Memory B cell (primary cell): ENCODE measurements around the gene RNF39.
"Not testable (repeated sequence)": the region's sequence is repeated elsewhere in the genome, so short reads cannot be mapped to it uniquely, and the experiment has no call there.

Experiments used
- ATAC-seq: fragments of 150-1000 bp; cut with Tn5 transposase; 2 replicates; pipeline ENCODE4 v1.10.0; 2021; ENCODE audit warnings: low read depth, mild to moderate bottlenecking, moderate library complexity
- DNase-seq, 2 donors: peaks; one replicate each; pipeline ENCODE4 v3.0.0; 2022; ENCODE audit warnings: low spot score in 2 of 2
- H3K27ac Mint-ChIP-seq: one replicate; pipeline ENCODE4 v1.8.0; 2022; ENCODE audit warnings: mild to moderate bottlenecking, moderate library complexity, mixed read lengths
- H3K27me3 Mint-ChIP-seq: one replicate; pipeline ENCODE4 v1.8.0; 2022; ENCODE audit warnings: mixed read lengths
- H3K36me3 Mint-ChIP-seq: one replicate; pipeline ENCODE4 v1.8.0; 2022; ENCODE audit warnings: mild to moderate bottlenecking, mixed read lengths
- H3K4me1 Mint-ChIP-seq: one replicate; pipeline ENCODE4 v1.8.0; 2022; ENCODE audit warnings: mixed read lengths
- H3K4me3 Mint-ChIP-seq: one replicate; pipeline ENCODE4 v1.8.0; 2022; ENCODE audit warnings: mild to moderate bottlenecking, moderate library complexity, mixed read lengths
- H3K9me3 Mint-ChIP-seq: one replicate; pipeline ENCODE4 v1.8.0; 2022; ENCODE audit warnings: mixed read lengths

RNF39 gene

DNA sequence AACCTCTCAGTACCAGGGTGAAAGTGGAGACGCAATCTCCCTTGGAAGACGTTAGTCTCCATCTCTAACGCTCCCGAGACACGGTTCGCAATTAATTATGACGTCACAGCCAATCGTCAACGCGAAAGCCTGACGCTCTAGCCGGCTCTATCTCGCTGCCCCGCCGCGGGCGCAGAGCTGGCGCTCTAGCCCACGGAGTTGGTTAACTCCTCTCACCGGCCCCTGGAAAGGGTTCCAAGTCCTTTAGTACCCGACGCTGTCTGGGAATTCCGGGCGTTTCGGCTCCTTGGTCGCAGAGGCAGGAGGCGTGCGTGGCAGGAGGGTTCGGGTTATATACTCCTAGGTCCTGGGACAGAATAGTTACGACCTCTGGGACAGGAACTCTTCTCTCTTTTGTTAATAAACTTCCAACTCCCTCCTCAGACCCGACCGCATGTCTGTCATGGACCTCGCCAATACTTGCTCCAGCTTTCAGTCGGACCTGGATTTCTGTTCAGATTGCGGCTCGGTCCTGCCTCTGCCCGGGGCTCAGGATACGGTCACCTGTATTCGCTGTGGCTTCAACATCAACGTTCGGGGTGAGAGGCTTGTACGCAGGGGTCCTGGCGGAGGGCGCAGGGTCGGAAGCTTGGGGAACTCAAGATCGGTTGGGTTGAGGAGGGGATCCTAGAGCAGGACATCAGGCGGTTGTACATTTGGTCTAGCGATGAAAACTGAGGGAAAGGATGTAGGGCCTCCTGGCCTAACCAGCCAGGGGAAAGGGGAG is 14.3 kb downstream of the RNF39 start, which contains the start of gene POLR1H:
Gene POLR1H, plus strand, starts transcription at position 174 of the 766 bp plus-strand sequence. Its CDS starts 260 bp downstream, at position 434.
- no peaks in the 10 kb centered on the region for H3K27me3 Mint-ChIP-seq
- peak; percentile 93 for ATAC-seq
- peaks cover 21% of the 10 kb centered on the region for H3K4me1 Mint-ChIP-seq
- peak within 1 kb of the TSS; percentile 95 for H3K27ac Mint-ChIP-seq
- no peaks in the 10 kb centered on the region for H3K9me3 Mint-ChIP-seq
- DNase-seq = peak; percentile 83 to 86
- peaks cover 15% of the 10 kb centered on the region for H3K36me3 Mint-ChIP-seq
- peak within 1 kb of the TSS; percentile 99 for H3K4me3 Mint-ChIP-seq

DNA sequence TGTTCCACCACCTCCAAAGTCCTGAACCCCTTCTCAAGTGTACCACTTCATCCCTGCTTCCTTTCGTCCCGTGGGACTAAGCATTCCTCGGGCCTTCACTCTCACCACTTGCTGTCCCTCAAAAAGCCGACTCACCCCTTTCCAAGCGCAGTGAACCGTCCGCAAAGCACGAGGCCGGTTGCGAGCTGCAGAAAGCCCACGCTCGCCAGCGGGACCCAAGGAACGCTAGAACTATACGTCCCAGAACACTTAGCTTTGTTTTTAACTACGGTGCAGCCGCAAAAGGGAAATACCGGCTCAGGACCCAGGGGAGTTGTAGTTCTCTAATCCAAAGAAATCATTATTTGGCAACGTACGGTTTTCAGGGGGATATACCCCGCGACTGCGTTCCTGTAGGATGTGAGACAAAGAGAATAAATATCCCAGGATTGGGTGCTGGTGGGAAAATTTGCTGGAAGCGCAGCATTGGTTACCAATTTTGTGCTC is 14.9 kb downstream of the RNF39 start:
- Mint-ChIP-seq H3K4me3 (peak overlapping the region; percentile 99), H3K4me1 (peaks cover 17% of the 10 kb centered on the region), H3K9me3 (no peaks in the 10 kb centered on the region), H3K27me3 (no peaks in the 10 kb centered on the region), H3K36me3 (peaks cover 17% of the 10 kb centered on the region), H3K27ac (peak overlapping the region; percentile 95)
- DNase-seq (peak in 1 of 2 donors; percentile 34), ATAC-seq (peak; percentile 66)

DNA sequence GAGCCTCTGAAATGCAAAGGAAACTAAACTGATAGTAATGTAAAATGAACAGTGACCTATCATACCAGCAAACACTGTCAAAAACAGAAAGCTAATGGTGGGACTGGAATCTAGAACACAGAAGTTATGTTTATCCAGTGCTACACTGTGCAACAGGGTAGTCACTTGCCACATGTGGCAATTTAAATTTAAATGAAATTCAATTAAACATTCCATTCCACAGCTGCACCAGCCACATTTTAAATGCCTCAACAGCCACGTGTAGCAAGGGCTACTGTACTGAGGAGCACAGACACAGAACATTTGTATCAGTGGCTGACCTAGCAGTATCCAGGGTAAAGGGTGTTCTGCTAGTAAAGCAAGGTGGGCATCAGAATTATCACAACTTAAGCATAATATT is 20.1 kb downstream of the RNF39 start:
- ATAC-seq = no peak
- Mint-ChIP-seq H3K9me3 (no peaks in the 10 kb centered on the region), H3K27ac (no peak overlapping the region), H3K4me1 (peaks cover 13% of the 10 kb centered on the region), H3K27me3 (no peaks in the 10 kb centered on the region), H3K4me3 (no peak overlapping the region), H3K36me3 (peaks cover 21% of the 10 kb centered on the region)
- no peak for DNase-seq

DNA sequence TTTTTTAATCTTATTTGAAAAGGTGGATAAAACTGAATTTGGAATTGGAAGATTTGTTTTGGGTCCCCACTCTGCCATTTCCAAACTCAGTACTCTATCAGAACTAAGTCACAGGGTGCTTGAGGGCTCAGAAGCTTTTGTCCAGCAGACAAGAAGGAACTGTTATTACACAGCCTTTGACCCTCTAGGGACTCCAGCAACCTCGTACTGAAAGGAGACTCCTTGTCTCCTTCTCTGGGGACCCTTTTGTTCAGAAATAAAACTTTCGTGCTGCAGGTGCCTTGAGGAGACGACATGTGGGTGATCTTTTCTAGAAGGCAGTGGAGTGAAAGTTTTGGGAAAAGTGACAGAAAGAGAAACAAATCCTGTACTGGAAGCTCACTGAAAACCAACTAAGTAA is 21.9 kb downstream of the RNF39 start:
- no peaks in the 10 kb centered on the region for H3K9me3 Mint-ChIP-seq
- H3K4me3 Mint-ChIP-seq = no peak overlapping the region
- peaks cover 22% of the 10 kb centered on the region for H3K36me3 Mint-ChIP-seq
- DNase-seq (no peak), ATAC-seq (no peak)
- no peak overlapping the region for H3K27ac Mint-ChIP-seq
- peaks cover 11% of the 10 kb centered on the region for H3K4me1 Mint-ChIP-seq
- H3K27me3 Mint-ChIP-seq = no peaks in the 10 kb centered on the region

DNA sequence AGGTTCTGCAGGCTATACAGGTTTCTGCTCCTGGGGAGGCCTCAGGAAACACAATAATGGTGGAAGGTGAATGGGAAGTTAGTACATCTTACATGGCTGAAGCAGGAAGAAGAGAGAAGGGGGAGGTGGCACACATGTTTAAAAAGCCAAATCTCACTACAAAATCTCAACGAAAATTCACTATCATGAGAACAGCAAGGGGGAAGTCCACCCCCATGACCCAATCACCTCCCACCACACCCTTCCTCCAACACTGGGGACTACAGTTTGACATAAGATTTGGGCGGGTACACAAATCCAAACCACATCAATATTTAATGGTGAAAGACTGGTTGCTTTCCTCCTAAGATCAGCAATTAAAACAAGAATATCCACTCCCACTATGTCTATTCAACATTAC is 28.3 kb downstream of the RNF39 start:
- no peaks in the 10 kb centered on the region for H3K27me3 Mint-ChIP-seq
- DNase-seq = no peak

DNA sequence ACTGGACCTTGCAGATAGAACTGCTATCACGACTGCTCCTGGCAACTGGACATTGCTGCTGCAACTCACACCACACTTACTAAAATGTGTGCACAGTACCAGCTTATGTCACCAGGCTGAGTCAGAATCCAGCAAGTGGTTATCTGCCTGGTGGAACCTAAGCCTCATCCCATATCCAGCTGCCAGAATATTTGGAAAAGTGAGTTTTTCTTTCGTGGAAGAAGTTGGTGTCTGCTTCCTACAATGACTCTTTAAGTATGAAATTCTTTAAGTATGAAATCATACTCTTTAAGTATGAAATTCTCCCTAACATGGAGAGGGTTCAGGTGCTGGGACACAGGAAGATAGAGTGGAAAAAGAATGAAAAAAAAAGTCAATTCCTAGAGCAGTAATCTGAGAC is 30.9 kb downstream of the RNF39 start:
- peaks cover 4% of the 10 kb centered on the region for H3K4me1 Mint-ChIP-seq
- ATAC-seq (no peak), DNase-seq (no peak)
- H3K27ac Mint-ChIP-seq = no peak overlapping the region
- no peaks in the 10 kb centered on the region for H3K9me3 Mint-ChIP-seq
- no peaks in the 10 kb centered on the region for H3K27me3 Mint-ChIP-seq
- peaks cover 19% of the 10 kb centered on the region for H3K36me3 Mint-ChIP-seq
- H3K4me3 Mint-ChIP-seq = no peak overlapping the region

More for the DNA sequence above, 28.3 kb downstream of the RNF39 start:
- no peak overlapping the region for H3K27ac Mint-ChIP-seq
- H3K9me3 Mint-ChIP-seq = no peaks in the 10 kb centered on the region
- H3K4me1 Mint-ChIP-seq = peaks cover 6% of the 10 kb centered on the region
- no peak for ATAC-seq
- peaks cover 22% of the 10 kb centered on the region for H3K36me3 Mint-ChIP-seq
- H3K4me3 Mint-ChIP-seq = no peak overlapping the region

DNA sequence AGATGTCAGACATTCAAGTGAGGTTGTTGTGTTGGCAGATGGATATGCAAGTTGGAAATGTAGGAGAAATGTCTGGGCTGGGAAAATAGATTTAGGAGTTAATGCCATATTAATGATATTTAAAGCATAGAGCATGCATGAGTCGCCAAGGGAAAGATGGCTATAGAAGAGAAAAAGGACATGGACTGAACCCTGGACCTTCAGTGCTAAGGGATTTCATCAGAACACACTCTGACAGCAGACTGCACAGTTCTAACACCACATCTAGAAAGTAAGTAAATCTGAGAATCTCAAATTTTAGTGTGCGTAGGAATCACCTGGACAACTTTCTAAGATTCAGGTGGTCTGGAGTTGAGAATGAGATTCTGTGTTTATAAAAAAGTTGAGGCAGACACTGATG is 31.8 kb downstream of the RNF39 start:
- no peak for DNase-seq
- Mint-ChIP-seq H3K4me1 (peaks cover 4% of the 10 kb centered on the region), H3K27me3 (no peaks in the 10 kb centered on the region), H3K4me3 (no peak overlapping the region), H3K27ac (no peak overlapping the region), H3K9me3 (no peaks in the 10 kb centered on the region), H3K36me3 (peaks cover 19% of the 10 kb centered on the region)
- ATAC-seq = no peak

DNA sequence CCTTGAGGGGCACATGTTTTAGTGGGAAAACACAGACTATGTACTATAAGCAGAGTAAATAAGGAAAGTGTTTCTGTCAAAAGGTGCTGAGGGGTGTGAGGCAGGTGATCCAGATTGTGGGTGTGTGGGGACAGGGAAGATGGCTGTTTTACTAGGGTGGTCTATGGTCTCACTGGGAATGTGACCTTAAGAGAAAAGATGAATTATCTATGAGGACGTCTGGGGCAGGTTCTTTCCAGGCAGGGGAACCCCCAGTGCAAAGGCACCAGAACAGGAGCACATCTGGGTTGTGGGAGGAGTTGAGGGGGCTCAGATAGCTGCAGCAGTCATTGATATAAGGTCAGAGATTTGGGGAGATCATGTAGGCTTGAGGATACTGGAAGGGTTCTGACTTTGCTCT is 32.7 kb downstream of the RNF39 start:
- Mint-ChIP-seq H3K4me3 (no peak overlapping the region), H3K27me3 (no peaks in the 10 kb centered on the region), H3K27ac (no peak overlapping the region), H3K36me3 (peaks cover 14% of the 10 kb centered on the region), H3K4me1 (peaks cover 4% of the 10 kb centered on the region), H3K9me3 (no peaks in the 10 kb centered on the region)
- DNase-seq (no peak), ATAC-seq (no peak)

DNA sequence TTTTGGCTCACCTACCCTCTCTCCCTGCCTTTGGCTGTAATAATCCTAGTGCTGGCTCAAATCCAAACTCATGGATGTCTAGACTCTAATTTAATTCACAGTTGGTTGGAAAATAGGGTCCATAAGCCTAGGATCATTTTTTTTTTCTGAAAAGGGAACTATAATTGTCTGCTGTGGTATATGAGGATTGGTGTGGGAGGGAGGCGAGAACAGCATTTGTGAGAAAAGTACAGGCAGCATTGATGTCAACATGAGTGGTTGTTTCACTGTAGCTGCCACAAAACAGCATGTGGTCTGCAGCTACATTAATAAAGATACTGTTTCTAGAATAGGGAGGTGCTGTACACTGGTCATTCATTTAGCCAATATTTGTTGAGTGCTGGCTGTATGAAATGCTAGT is 33.1 kb downstream of the RNF39 start:
- H3K9me3 Mint-ChIP-seq = no peaks in the 10 kb centered on the region
- H3K36me3 Mint-ChIP-seq = peaks cover 14% of the 10 kb centered on the region
- no peak overlapping the region for H3K27ac Mint-ChIP-seq
- ATAC-seq = no peak
- no peak overlapping the region for H3K4me3 Mint-ChIP-seq
- H3K27me3 Mint-ChIP-seq = no peaks in the 10 kb centered on the region
- H3K4me1 Mint-ChIP-seq = peaks cover 4% of the 10 kb centered on the region
- no peak for DNase-seq

DNA sequence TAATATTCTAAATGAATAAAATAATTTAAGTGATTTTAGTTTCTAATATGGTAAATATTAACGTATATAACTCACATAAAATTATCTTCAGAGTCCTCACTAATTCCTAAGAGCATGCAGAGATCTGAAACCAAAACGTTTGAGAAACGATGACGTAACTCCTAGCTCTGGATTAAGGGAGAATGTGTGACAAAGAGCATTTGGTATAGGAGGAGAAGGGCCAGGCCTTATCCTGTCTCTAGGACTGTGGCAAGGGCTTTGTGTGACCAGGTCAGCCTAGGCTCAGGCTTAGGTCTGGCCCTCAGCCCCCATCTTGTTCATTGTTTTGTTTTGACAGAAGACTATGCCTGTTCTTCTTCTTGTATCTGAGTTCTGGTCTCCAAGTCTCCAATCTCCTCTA is 33.7 kb downstream of the RNF39 start:
- no peak overlapping the region for H3K27ac Mint-ChIP-seq
- no peak for ATAC-seq

DNA sequence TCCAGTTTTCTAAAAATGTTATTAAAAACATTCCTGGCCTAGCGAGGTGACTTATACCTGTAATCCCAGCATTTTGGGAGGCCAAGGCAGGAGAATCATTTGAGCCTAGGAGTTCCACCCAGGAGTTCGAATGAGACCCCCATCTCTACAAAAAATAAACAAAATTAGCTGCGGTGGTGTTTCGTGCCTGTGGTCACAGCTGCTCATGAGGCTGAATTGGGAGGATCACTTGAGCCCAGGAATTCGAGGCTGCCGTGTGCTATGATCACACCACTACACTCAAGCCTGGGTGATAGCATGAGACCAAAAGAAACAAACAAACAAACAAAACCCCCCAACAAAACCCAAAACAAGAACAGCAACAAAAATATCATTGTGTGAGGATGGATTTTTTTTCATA is 34.3 kb downstream of the RNF39 start:
- no peak overlapping the region for H3K4me3 Mint-ChIP-seq
- ATAC-seq (no peak), DNase-seq (no peak)
- H3K27ac Mint-ChIP-seq = no peak overlapping the region
- no peaks in the 10 kb centered on the region for H3K27me3 Mint-ChIP-seq
- no peaks in the 10 kb centered on the region for H3K9me3 Mint-ChIP-seq
- peaks cover 4% of the 10 kb centered on the region for H3K4me1 Mint-ChIP-seq
- H3K36me3 Mint-ChIP-seq = peaks cover 15% of the 10 kb centered on the region

More for the DNA sequence above, 33.7 kb downstream of the RNF39 start:
- no peak for DNase-seq
- peaks cover 14% of the 10 kb centered on the region for H3K36me3 Mint-ChIP-seq
- H3K4me3 Mint-ChIP-seq = no peak overlapping the region
- H3K9me3 Mint-ChIP-seq = no peaks in the 10 kb centered on the region
- peaks cover 4% of the 10 kb centered on the region for H3K4me1 Mint-ChIP-seq
- no peaks in the 10 kb centered on the region for H3K27me3 Mint-ChIP-seq

DNA sequence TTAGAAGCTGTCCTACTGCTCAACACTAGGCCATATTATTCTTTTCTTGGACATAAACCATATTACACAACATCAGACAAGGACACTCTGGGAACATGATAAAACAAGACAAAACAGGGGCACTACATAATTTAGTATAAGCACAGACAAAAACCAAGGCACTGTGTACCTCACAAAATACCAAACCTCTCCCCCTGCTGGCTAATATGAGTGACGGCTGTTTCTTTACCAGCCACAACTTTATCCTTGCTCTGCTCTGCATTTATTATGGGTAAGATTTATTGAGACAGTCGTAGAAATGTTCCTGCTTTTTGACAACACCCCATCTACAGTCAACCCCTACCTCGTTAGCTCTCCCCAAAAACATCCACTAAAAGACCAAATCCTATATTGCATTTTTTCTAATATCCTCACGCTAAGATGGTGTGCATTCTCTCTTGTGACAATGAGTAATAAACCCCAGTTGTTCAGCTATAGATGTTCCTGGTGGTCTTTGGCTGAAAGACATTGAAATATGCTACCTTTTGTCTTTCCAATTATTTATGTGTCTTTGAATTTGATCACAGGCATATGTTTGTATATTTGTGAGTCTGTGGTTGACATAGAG is 38.3 kb downstream of the RNF39 start:
- Mint-ChIP-seq H3K27me3 (no peaks in the 10 kb centered on the region), H3K9me3 (no peaks in the 10 kb centered on the region), H3K4me3 (no peak overlapping the region), H3K27ac (no peak overlapping the region), H3K36me3 (peaks cover 17% of the 10 kb centered on the region), H3K4me1 (no peaks in the 10 kb centered on the region)
- DNase-seq (no peak), ATAC-seq (peak; percentile 50)

DNA sequence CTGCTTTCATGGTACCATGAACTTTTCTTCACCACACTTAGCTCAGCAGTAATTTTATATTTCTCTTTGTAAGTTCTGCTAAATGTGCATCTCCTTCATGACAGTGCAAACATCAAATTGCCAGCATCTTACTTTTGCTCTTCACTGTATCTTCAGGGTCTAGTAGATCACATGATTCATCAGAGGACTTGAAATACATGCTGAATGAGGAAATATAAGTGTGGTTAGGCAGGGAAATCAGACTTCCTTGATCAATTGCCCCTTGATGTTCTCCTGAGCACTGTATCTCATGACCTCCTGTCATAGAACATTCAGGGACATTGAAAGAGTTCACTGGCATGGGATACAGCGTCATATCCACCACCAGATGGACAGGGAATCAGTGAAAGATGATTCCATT is 39.8 kb downstream of the RNF39 start:
- no peaks in the 10 kb centered on the region for H3K27me3 Mint-ChIP-seq
- H3K36me3 Mint-ChIP-seq = peaks cover 14% of the 10 kb centered on the region
- H3K4me1 Mint-ChIP-seq = no peaks in the 10 kb centered on the region
- no peak overlapping the region for H3K4me3 Mint-ChIP-seq
- H3K27ac Mint-ChIP-seq = no peak overlapping the region
- no peaks in the 10 kb centered on the region for H3K9me3 Mint-ChIP-seq
- DNase-seq = no peak
- ATAC-seq = no peak

DNA sequence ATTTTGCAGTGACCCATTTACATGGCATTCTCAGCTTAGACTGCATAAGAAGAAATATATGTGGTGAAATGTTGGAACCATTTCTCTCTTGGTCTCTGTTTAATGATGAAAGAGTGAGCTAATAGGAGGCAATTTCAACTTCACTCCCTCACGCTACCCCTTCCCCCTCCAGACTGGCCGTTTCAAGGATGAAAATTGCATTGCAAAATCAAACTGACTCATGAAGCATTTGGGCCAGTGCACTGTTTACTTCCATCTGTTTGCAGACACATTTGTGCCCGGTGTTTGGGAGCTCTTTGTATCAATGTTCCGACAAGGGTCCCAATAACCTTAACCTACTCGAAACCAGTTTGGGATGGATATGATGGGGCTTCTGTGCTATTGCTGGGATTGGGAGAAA is 42.1 kb downstream of the RNF39 start:
- not testable (repeated sequence) for ATAC-seq, H3K9me3 Mint-ChIP-seq, DNase-seq, H3K27ac Mint-ChIP-seq, H3K4me1 Mint-ChIP-seq, H3K27me3 Mint-ChIP-seq, H3K4me3 Mint-ChIP-seq
- peaks cover 14% of the 10 kb centered on the region for H3K36me3 Mint-ChIP-seq
